B cell (primary cell): ENCODE data around the gene CSMD2.

ENCODE experiments used
- CTCF ChIP-seq: fragments of 200-600 bp; IDR thresholded peaks from one replicate; pipeline ENCODE4 v1.8.0; 2022; ENCODE audit warnings: antibody characterized with exemption, mild to moderate bottlenecking
- EZH2 ChIP-seq: IDR thresholded peaks from 2 replicates; pipeline ENCODE4 v1.6.1; 2012; ENCODE audit warnings: borderline replicate concordance, low read depth, mild to moderate bottlenecking, moderate library complexity, low read length; ENCODE audit not compliant: insufficient read depth, poor library complexity, severe bottlenecking

- TF ChIP-seq CTCF (no peak), EZH2 (no peak)
These were observed 8.3 kb downstream of the CSMD2 start for GRCh38 chr1:34156739-34157138.
